KOPT-K1 (cell line): Measurements from ENCODE around the gene NRIP3.

Experiments used
- H3K27ac ChIP-seq: fragments of 200-600 bp; sonication (generic); 2 replicates; pipeline ENCODE4 v1.5.1; 2016; ENCODE audit warnings: antibody characterized with exemption, mild to moderate bottlenecking, low read depth, low read length; ENCODE audit not compliant: poor library complexity, severe bottlenecking
- H3K36me3 ChIP-seq: fragments of 200-600 bp; sonication (generic); 2 replicates; pipeline ENCODE4 v1.5.1; 2017; ENCODE audit warnings: antibody characterized with exemption, mild to moderate bottlenecking, low read length, moderate library complexity; ENCODE audit not compliant: insufficient read depth
- H3K9me3 ChIP-seq: fragments of 200-600 bp; sonication (generic); 2 replicates; pipeline ENCODE4 v1.5.1; 2017; ENCODE audit warnings: antibody characterized with exemption, low read length, mild to moderate bottlenecking; ENCODE audit not compliant: insufficient read depth, poor library complexity, severe bottlenecking

The NRIP3 gene

GRCh38 chr11:8967184-8967583, 36.6 kb downstream of the NRIP3 start:
- Histone ChIP-seq H3K9me3 (no peaks in the 10 kb centered on the region), H3K27ac (no peak overlapping the region), H3K36me3 (peaks cover 6% of the 10 kb centered on the region; the same call in 1 of the 2 replicates)

- peak within 1 kb of the TSS; percentile 86 for H3K27ac ChIP-seq
- peaks cover 6% of the 10 kb centered on the region; the same call in 1 of the 2 replicates for H3K36me3 ChIP-seq
- no peaks in the 10 kb centered on the region for H3K9me3 ChIP-seq
These were observed 39.2 kb downstream of the NRIP3 start, which contains the start of gene TMEM9B for GRCh38 chr11:8964324-8965320. TSS of gene TMEM9B (minus strand) at chr11:8964442. CDS start at chr11:8964313, 129 bp downstream.

GRCh38 chr11:8963569-8964323, 40.1 kb downstream of the NRIP3 start:
- Histone ChIP-seq H3K36me3 (peaks cover 6% of the 10 kb centered on the region; the same call in 1 of the 2 replicates), H3K9me3 (no peaks in the 10 kb centered on the region), H3K27ac (peak overlapping the region; percentile 86)

GRCh38 chr11:8962841-8963240, 41.0 kb downstream of the NRIP3 start:
- H3K27ac ChIP-seq, result no peak overlapping the region
- peaks cover 6% of the 10 kb centered on the region; the same call in 1 of the 2 replicates for H3K36me3 ChIP-seq
- no peaks in the 10 kb centered on the region for H3K9me3 ChIP-seq

GRCh38 chr11:8961401-8961800, 42.4 kb downstream of the NRIP3 start:
- Histone ChIP-seq H3K9me3 (no peaks in the 10 kb centered on the region), H3K36me3 (no peaks in the 10 kb centered on the region), H3K27ac (no peak overlapping the region)

- no peak overlapping the region for H3K27ac ChIP-seq
- H3K9me3 ChIP-seq, result no peaks in the 10 kb centered on the region
These were observed 44.1 kb downstream of the NRIP3 start for GRCh38 chr11:8959546-8960166.

GRCh38 chr11:8956860-8957259, 46.9 kb downstream of the NRIP3 start:
- Histone ChIP-seq H3K36me3 (peaks cover 14% of the 10 kb centered on the region), H3K9me3 (no peaks in the 10 kb centered on the region), H3K27ac (no peak overlapping the region)

More at GRCh38 chr11:8959546-8960166, 44.1 kb downstream of the NRIP3 start:
- peaks cover 5% of the 10 kb centered on the region; the same call in 1 of the 2 replicates for H3K36me3 ChIP-seq

GRCh38 chr11:8948886-8949285, 54.9 kb downstream of the NRIP3 start:
- H3K9me3 ChIP-seq, result no peaks in the 10 kb centered on the region
- no peak overlapping the region for H3K27ac ChIP-seq
- H3K36me3 ChIP-seq, result peaks cover 47% of the 10 kb centered on the region

GRCh38 chr11:8947230-8947943, 56.4 kb downstream of the NRIP3 start:
- peaks cover 39% of the 10 kb centered on the region for H3K36me3 ChIP-seq
- peak overlapping the region; percentile 15 for H3K27ac ChIP-seq
- H3K9me3 ChIP-seq, result no peaks in the 10 kb centered on the region

- Histone ChIP-seq H3K36me3 (peaks cover 7% of the 10 kb centered on the region), H3K9me3 (no peaks in the 10 kb centered on the region), H3K27ac (no peak within 1 kb of the TSS)
These were observed 61.2 kb downstream of the NRIP3 start, which contains the start of gene ASCL3 for GRCh38 chr11:8942518-8943066. TSS of gene ASCL3 (minus strand) at chr11:8943016. CDS start at chr11:8938161, 4,855 bp downstream.

- no peak overlapping the region for H3K27ac ChIP-seq
- H3K36me3 ChIP-seq, result no peaks in the 10 kb centered on the region
- H3K9me3 ChIP-seq, result no peaks in the 10 kb centered on the region
These were observed 62.3 kb downstream of the NRIP3 start for GRCh38 chr11:8941341-8942103.

- no peaks in the 10 kb centered on the region for H3K9me3 ChIP-seq
- no peaks in the 10 kb centered on the region for H3K36me3 ChIP-seq
- no peak overlapping the region for H3K27ac ChIP-seq
These were observed 66.1 kb downstream of the NRIP3 start for GRCh38 chr11:8937659-8938058.

GRCh38 chr11:8937159-8937558, 66.6 kb downstream of the NRIP3 start:
- H3K36me3 ChIP-seq, result no peaks in the 10 kb centered on the region
- no peak overlapping the region for H3K27ac ChIP-seq
- H3K9me3 ChIP-seq, result no peaks in the 10 kb centered on the region
